Loucy (cell line): ENCODE measurements around the gene KMT2E.

Source experiments
- EZH2phosphoT487 ChIP-seq: fragments of 200-600 bp; IDR thresholded peaks from 2 replicates; pipeline ENCODE4 v1.6.1; 2018; ENCODE audit warnings: antibody characterized with exemption, mild to moderate bottlenecking, moderate library complexity, borderline replicate concordance
- TF ChIP-seq, protein P1 (sequence below): fragments of 200-600 bp; sonication (generic); conservative IDR thresholded peaks from 2 replicates; pipeline ENCODE4 v1.5.1; 2014; ENCODE audit warnings: mild to moderate bottlenecking, antibody characterized with exemption, low read length

DNA sequence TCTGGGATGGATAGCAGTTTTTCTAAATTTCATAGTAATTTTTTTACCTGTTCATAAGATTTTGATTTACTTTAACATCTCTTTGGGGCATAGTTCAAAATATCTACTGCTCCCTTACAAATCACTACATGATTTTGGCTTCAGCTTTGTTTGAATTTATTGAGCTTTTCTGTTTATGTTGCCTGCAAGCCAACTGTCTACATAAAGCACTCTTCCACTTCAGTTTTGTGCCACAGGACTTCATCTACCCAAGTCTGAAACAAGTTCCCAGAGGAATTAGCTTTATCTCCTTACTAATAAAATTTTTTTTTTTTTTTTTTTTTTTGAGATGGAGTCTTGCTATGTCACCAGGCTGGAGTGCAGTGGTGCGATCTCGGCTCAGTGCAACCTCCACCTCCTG, 45.4 kb upstream of the KMT2E start:
- TF ChIP-seq, protein P1, sequence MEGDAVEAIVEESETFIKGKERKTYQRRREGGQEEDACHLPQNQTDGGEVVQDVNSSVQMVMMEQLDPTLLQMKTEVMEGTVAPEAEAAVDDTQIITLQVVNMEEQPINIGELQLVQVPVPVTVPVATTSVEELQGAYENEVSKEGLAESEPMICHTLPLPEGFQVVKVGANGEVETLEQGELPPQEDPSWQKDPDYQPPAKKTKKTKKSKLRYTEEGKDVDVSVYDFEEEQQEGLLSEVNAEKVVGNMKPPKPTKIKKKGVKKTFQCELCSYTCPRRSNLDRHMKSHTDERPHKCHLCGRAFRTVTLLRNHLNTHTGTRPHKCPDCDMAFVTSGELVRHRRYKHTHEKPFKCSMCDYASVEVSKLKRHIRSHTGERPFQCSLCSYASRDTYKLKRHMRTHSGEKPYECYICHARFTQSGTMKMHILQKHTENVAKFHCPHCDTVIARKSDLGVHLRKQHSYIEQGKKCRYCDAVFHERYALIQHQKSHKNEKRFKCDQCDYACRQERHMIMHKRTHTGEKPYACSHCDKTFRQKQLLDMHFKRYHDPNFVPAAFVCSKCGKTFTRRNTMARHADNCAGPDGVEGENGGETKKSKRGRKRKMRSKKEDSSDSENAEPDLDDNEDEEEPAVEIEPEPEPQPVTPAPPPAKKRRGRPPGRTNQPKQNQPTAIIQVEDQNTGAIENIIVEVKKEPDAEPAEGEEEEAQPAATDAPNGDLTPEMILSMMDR, result no peak
- no peak for TF ChIP-seq EZH2phosphoT487
